ENCODE results near the gene TRMU. TPM values are rescaled to one million over a fixed set of nuclear protein-coding genes. Genes with fewer than 3 reads are reported as not detected.

The TRMU gene
- total and polyA plus RNA-seq, 10 donors: 23.7 to 59.6 (median 43.3) TPM

Other genes with a start within 250 kb of the TRMU start
- gene PPARA, start 185.2 kb upstream of the TRMU start, total RNA-seq: 10 to 100 TPM; 21.2 to 40.9 (median 24.8) TPM
- gene PPARA, start 185.2 kb upstream of the TRMU start, polyA plus RNA-seq: 1 to 10 TPM; 2.0 to 5.8 (median 2.4) TPM
- 10 to 100 TPM in 2 of 7 donors, 1 to 10 TPM in 5; 7.7 to 12.7 (median 8.8) TPM for gene CDPF1, start 85.4 kb upstream of the TRMU start, total RNA-seq
- 10 to 100 TPM; 16.3 to 19.6 (median 18.4) TPM for gene CDPF1, start 85.4 kb upstream of the TRMU start, polyA plus RNA-seq
- gene PKDREJ, start 72.4 kb upstream of the TRMU start, total RNA-seq: under 1 TPM in 1 of 7 donors, not detected in 6; 0.06 TPM
- gene PKDREJ, start 72.4 kb upstream of the TRMU start, polyA plus RNA-seq: under 1 TPM in 2 of 3 donors, not detected in 1; 0.02 TPM
- gene TTC38, start 67.7 kb upstream of the TRMU start, total RNA-seq: 10 to 100 TPM; 32.5 to 51.9 (median 34.7) TPM
- gene TTC38, start 67.7 kb upstream of the TRMU start, polyA plus RNA-seq: 10 to 100 TPM; 13.8 to 21.4 (median 15.2) TPM
- gene GTSE1, start 38.8 kb upstream of the TRMU start, total RNA-seq: 1 to 10 TPM; 1.3 to 5.2 (median 3.2) TPM
- 1 to 10 TPM; 1.3 to 4.9 (median 2.8) TPM for gene GTSE1, start 38.8 kb upstream of the TRMU start, polyA plus RNA-seq
- 10 to 100 TPM in 2 of 7 donors, 1 to 10 TPM in 5; 4.3 to 12.7 (median 8.0) TPM for gene CELSR1, start 201.9 kb downstream of the TRMU start, total RNA-seq
- 10 to 100 TPM in 2 of 3 donors, 1 to 10 TPM in 1; 8.2 to 13.1 (median 11.4) TPM for gene CELSR1, start 201.9 kb downstream of the TRMU start, polyA plus RNA-seq